RPMI8226 (cell line): Measurements from ENCODE around the gene CEBPZ.

Experiments
- DNase-seq: peaks from one replicate; pipeline ENCODE4 v3.0.0-alpha.2; 2015

CEBPZ gene

GRCh38 chr2:37180006-37180639 is 51.3 kb downstream of the CEBPZ start:
- DNase-seq, result no peak

- no peak for DNase-seq
Observed at GRCh38 chr2:37173741-37174140, 57.7 kb downstream of the CEBPZ start.

- DNase-seq, result no peak
Observed at GRCh38 chr2:37171624-37171950, 59.8 kb downstream of the CEBPZ start.

- peak; percentile 57 for DNase-seq
Observed at GRCh38 chr2:37168217-37168981, 63.0 kb downstream of the CEBPZ start.

- DNase-seq, result no peak
Observed at GRCh38 chr2:37167636-37168180, 63.7 kb downstream of the CEBPZ start.

GRCh38 chr2:37164757-37165156 is 66.6 kb downstream of the CEBPZ start:
- no peak for DNase-seq

GRCh38 chr2:37156857-37157714 is 74.3 kb downstream of the CEBPZ start, which contains the start of gene EIF2AK2:
TSS of gene EIF2AK2 (minus strand) at chr2:37156980. CDS start at chr2:37147806, 9,174 bp downstream.
- peak; percentile 90 for DNase-seq

- peak; percentile 31 for DNase-seq
Observed at GRCh38 chr2:37156071-37156856, 75.1 kb downstream of the CEBPZ start.

- DNase-seq, result peak; percentile 7
Observed at GRCh38 chr2:37154785-37155184, 76.6 kb downstream of the CEBPZ start.

GRCh38 chr2:37153224-37153623 is 78.2 kb downstream of the CEBPZ start:
- no peak for DNase-seq
